Measurements from ENCODE around the gene HEATR9. TPM values are rescaled to one million over a fixed set of nuclear protein-coding genes. Genes with fewer than 3 reads are reported as not detected.

Gene HEATR9
- total and polyA plus RNA-seq, 7 experiments from 2014 or later = 0.09 to 1.9 (median 0.22) TPM; not detected in 4

DNA sequence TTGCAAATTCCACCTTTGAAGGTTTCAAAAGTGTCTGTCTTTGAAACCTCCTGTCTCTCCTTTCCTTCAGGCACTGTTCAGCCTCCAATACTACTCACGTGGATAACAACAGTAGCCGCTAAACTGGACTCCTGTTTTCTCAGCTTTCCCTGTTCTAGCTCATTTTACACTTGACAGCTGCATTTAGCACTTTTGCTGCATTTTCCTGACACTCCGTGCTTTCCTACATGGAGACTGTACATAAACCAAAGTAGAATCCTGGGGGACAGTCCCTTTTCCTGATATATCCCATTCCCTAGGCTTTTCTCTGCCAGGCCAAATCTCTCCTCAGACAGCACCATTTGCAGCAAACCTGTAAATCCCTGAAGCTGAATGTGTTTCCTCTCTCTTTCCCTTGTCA, 7.8 kb upstream of the HEATR9 start:
- Histone ChIP-seq H3K36me3 (ENCODE audit: control insufficient read depth in 2 of 3, insufficient read depth in 3 of 3, low read length in 3 of 3) (peaks cover 0 to 34% (median 0%) of the 10 kb centered on the region in 3 experiments), H3K27me3 (ENCODE audit: control insufficient read depth in 2 of 2, insufficient read depth in 2 of 2, low read length in 2 of 2) (no peaks in the 10 kb centered on the region), H3K4me3 (ENCODE audit: low read length) (peak overlapping the region; percentile 31), H3K9me3 (ENCODE audit: control insufficient read depth in 2 of 3, low read length in 3 of 3) (no peaks in the 10 kb centered on the region), H3K4me1 (ENCODE audit: control insufficient read depth in 2 of 2, insufficient read depth in 2 of 2, low read length in 2 of 2) (peaks cover 6 to 41% of the 10 kb centered on the region in 2 donors), H3K27ac (ENCODE audit: low read depth, low read length) (no peak overlapping the region)
- Mint-ChIP-seq H3K27ac (peak overlapping the region in 6 of 9 donors; percentile 17 to 75 (median 42)), H3K9me3 (no peaks in the 10 kb centered on the region), H3K36me3 (peaks cover 0 to 26% (median 0%) of the 10 kb centered on the region in 5 donors), H3K4me1 (peaks cover 12 to 62% (median 20%) of the 10 kb centered on the region in 7 donors), H3K27me3 (peaks cover 0 to 8% (median 0%) of the 10 kb centered on the region in 5 donors), H3K4me3 (peak overlapping the region in 3 of 10 donors; percentile 32 to 68 (median 49))
- ChIA-PET POLR2A (no interaction called here), CTCF (no interaction called here)
- intact Hi-C loops (cut with micrococcal nuclease) = no loop called here
- no peak for DNase-seq
- no peak for ATAC-seq

DNA sequence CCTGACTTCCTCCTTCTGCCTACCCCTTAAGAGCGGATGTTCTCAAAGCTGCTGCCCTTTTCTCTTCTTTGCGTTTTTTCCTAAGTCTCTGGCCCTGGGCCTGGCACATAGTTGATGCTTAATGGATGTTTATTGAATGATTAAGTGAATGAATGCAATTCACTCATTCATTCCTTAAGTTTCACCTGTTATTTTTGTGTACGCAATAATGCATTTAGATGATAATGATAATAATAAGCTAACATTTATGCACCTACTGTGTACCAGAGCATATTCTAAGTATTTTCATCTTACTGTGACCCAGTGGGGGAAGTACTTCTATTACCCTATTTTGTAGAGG, 7.1 kb upstream of the HEATR9 start:
- H3K27ac ChIP-seq (ENCODE audit: low read depth, low read length) = no peak overlapping the region
- intact Hi-C loops (cut with micrococcal nuclease) = no loop called here
- ChIA-PET POLR2A (no interaction called here), CTCF (no interaction called here)
- peaks cover 10 to 36% of the 10 kb centered on the region in 2 donors for H3K4me1 ChIP-seq (ENCODE audit: control insufficient read depth in 2 of 2, insufficient read depth in 2 of 2, low read length in 2 of 2)
- ATAC-seq (no peak), DNase-seq (no peak)
- H3K36me3 Mint-ChIP-seq = peaks cover 0 to 28% (median 0%) of the 10 kb centered on the region in 5 donors
- no peaks in the 10 kb centered on the region for H3K9me3 ChIP-seq (ENCODE audit: control insufficient read depth in 2 of 3, low read length in 3 of 3)
- H3K27me3 ChIP-seq (ENCODE audit: control insufficient read depth in 2 of 2, insufficient read depth in 2 of 2, low read length in 2 of 2) = no peaks in the 10 kb centered on the region
- H3K4me1 Mint-ChIP-seq = peaks cover 18 to 66% (median 28%) of the 10 kb centered on the region in 7 donors
- peak overlapping the region in 4 of 10 donors; percentile 15 to 63 (median 39) for H3K4me3 Mint-ChIP-seq
- H3K27ac Mint-ChIP-seq = peak overlapping the region in 4 of 9 donors; percentile 17 to 75 (median 54)
- H3K27me3 Mint-ChIP-seq = peaks cover 0 to 8% (median 0%) of the 10 kb centered on the region in 5 donors
- peak overlapping the region; percentile 31 for H3K4me3 ChIP-seq (ENCODE audit: low read length)
- peaks cover 0 to 37% (median 0%) of the 10 kb centered on the region in 3 experiments for H3K36me3 ChIP-seq (ENCODE audit: control insufficient read depth in 2 of 3, insufficient read depth in 3 of 3, low read length in 3 of 3)
- no peaks in the 10 kb centered on the region for H3K9me3 Mint-ChIP-seq

DNA sequence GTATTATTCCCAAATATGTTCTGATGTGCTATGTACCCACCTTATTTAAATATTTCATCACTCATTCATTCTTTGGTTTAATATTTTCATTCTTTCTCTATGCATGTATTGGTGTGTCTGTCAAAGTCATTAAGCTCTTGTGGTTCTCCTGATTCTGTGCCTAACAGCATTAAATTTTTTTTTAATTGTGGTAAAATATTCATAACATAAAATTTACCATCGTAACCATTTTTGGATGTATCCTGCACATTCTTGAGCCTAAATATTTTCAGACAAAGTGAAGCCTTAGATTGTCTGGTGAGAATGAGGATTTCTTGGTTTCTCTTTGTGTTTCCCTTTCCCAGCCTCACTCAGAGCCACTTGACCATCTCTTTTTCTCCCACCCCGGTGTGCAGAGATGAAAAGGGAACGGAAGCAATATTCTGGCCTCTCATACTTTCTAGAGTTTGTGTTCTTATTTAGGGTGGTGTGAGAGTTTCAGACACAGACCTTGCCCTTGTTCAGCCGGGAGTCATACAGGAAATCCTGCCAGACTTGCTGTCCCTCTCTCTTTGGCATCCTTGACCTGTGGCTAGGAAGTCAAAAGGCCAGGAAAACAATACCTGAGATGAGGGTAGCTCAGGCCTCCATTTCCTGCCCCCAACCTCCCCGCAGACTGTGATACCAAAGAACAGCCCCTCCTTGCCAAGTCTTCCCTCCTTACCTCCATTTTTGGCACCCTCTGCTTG, 6.5 kb upstream of the HEATR9 start:
- Mint-ChIP-seq H3K27me3 (peaks cover 0 to 8% (median 0%) of the 10 kb centered on the region in 5 donors), H3K36me3 (peaks cover 0 to 29% (median 0%) of the 10 kb centered on the region in 5 donors), H3K27ac (peak overlapping the region in 6 of 9 donors; percentile 16 to 75 (median 48)), H3K4me1 (peaks cover 20 to 61% (median 28%) of the 10 kb centered on the region in 7 donors), H3K9me3 (no peaks in the 10 kb centered on the region), H3K4me3 (peak overlapping the region in 4 of 10 donors; percentile 15 to 63 (median 39))
- Histone ChIP-seq H3K4me3 (ENCODE audit: low read length) (peak overlapping the region; percentile 34), H3K27ac (ENCODE audit: low read depth, low read length) (no peak overlapping the region), H3K27me3 (ENCODE audit: control insufficient read depth in 2 of 2, insufficient read depth in 2 of 2, low read length in 2 of 2) (no peaks in the 10 kb centered on the region), H3K9me3 (ENCODE audit: control insufficient read depth in 2 of 3, low read length in 3 of 3) (no peaks in the 10 kb centered on the region), H3K36me3 (ENCODE audit: control insufficient read depth in 2 of 3, insufficient read depth in 3 of 3, low read length in 3 of 3) (peaks cover 0 to 37% (median 0%) of the 10 kb centered on the region in 3 experiments), H3K4me1 (ENCODE audit: control insufficient read depth in 2 of 2, insufficient read depth in 2 of 2, low read length in 2 of 2) (peaks cover 10 to 33% of the 10 kb centered on the region in 2 donors)
- ChIA-PET CTCF (no interaction called here), POLR2A (no interaction called here)
- intact Hi-C loops (cut with micrococcal nuclease) = no loop called here
- ATAC-seq = no peak
- no peak for DNase-seq

DNA sequence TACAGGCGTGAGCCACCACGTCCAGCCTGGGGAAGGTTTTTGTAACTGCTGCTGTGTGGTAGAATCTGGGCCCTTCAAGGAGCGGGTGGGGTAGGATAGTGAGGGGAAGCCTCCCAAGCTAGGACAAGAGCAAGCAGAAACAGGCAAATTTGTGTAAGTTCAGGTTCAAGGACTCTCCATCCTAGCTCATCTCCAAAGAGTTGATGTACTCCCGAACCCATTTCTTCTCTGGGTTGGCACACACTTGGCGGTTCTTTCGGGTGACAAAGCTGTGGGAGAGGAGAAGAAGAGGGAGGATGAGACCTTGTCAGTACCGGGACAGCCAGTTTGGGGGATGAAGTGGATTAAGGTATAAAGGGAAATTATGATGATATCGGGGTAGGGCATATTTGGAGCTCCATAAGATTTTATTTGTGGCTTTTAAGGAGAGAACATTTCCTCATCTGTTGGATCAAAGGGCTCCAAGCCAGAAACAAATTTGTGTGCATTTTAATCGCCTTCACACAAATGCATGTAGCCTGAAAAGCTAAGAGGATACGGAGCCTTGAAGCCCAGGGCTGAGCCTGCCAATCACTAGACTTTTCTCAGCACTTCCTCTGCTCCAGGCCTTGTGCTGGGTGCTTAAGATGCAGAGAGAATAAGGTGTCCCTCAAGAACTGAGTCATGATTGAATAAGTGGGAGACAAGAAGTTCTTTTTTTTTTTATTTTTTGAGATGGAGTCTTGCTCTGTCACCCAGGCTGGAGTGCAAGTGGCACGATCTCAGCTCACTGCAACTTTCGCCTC, 3.7 kb upstream of the HEATR9 start:
- Histone ChIP-seq H3K4me3 (ENCODE audit: low read length) (no peak overlapping the region), H3K36me3 (ENCODE audit: control insufficient read depth in 2 of 3, insufficient read depth in 3 of 3, low read length in 3 of 3) (peaks cover 0 to 37% (median 0%) of the 10 kb centered on the region in 3 experiments), H3K4me1 (ENCODE audit: control insufficient read depth in 2 of 2, insufficient read depth in 2 of 2, low read length in 2 of 2) (peaks cover 10 to 29% of the 10 kb centered on the region in 2 donors), H3K27ac (ENCODE audit: low read depth, low read length) (no peak overlapping the region), H3K27me3 (ENCODE audit: control insufficient read depth in 2 of 2, insufficient read depth in 2 of 2, low read length in 2 of 2) (no peaks in the 10 kb centered on the region), H3K9me3 (ENCODE audit: control insufficient read depth in 2 of 3, low read length in 3 of 3) (no peaks in the 10 kb centered on the region)
- DNase-seq (no peak), ATAC-seq (no peak)
- Mint-ChIP-seq H3K4me3 (peak overlapping the region in 1 of 10 donors; percentile 9), H3K27me3 (peaks cover 0 to 8% (median 0%) of the 10 kb centered on the region in 5 donors), H3K4me1 (peaks cover 20 to 44% (median 28%) of the 10 kb centered on the region in 7 donors), H3K36me3 (peaks cover 0 to 25% (median 0%) of the 10 kb centered on the region in 5 donors), H3K27ac (peak overlapping the region in 1 of 9 donors; percentile 67), H3K9me3 (no peaks in the 10 kb centered on the region)
- CTCF ChIA-PET = no interaction called here
- POLR2A ChIA-PET = interaction anchor here (0.6 kb wide), 1 partner anchor 616 kb away, joined by 3 read pairs; no protein-coding TSS in a partner anchor
- intact Hi-C loops (cut with micrococcal nuclease) = no loop called here

DNA sequence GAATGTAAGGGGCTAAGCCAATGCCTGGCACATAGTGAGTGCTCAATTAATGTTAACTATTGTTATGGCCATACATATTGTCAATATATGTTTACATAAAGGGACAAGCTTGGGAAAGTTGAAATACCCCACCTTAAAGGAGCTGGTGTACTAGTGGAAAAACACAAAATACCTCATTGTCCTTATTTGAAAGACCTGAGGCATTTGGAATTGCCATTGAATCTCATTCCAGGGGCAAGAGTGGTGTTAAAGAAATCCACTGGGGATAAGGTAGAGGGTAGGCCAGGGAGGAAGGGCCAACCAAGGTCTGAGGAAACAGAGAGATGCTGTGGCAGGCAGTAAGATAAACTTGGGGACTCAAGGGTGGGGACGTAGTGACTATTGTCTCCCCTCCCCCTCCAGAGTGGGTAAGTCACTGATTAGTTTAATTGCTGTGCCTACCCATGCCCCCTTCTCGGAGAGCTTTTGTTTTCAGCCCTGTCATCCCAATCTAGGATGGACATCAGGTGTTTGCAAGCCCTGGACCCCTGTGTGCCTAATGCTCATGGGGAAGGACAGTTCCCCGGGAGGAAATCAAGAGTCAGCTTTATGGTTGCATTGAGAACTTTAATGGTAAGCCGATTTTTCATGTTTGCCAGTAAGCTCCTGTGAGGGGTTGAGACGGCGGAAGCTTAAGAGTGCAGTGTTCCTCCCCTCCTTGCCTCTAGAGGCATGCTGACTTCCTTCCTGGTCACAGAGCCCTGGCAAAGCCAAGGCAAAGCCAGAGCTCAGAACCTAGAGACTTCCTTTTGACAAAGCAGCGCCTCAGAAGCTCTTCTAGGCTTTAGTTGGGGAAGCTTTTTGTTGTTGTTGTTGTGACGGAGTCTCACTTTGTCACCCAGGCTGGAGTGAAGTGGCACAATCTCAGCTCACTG, 2.5 kb upstream of the HEATR9 start:
- Mint-ChIP-seq H3K27ac (peak overlapping the region in 8 of 9 donors; percentile 22 to 62 (median 39)), H3K9me3 (no peaks in the 10 kb centered on the region), H3K36me3 (peaks cover 0 to 21% (median 0%) of the 10 kb centered on the region in 5 donors), H3K4me3 (peak overlapping the region in 4 of 10 donors; percentile 9 to 36 (median 26)), H3K27me3 (no peaks in the 10 kb centered on the region), H3K4me1 (peaks cover 17 to 41% (median 22%) of the 10 kb centered on the region in 7 donors)
- Histone ChIP-seq H3K36me3 (ENCODE audit: control insufficient read depth in 2 of 3, insufficient read depth in 3 of 3, low read length in 3 of 3) (peaks cover 0 to 31% (median 0%) of the 10 kb centered on the region in 3 experiments), H3K4me1 (ENCODE audit: control insufficient read depth in 2 of 2, insufficient read depth in 2 of 2, low read length in 2 of 2) (peaks cover 7 to 25% of the 10 kb centered on the region in 2 donors), H3K27ac (ENCODE audit: low read depth, low read length) (no peak overlapping the region), H3K4me3 (ENCODE audit: low read length) (no peak overlapping the region), H3K27me3 (ENCODE audit: control insufficient read depth in 2 of 2, insufficient read depth in 2 of 2, low read length in 2 of 2) (no peaks in the 10 kb centered on the region), H3K9me3 (ENCODE audit: control insufficient read depth in 2 of 3, low read length in 3 of 3) (no peaks in the 10 kb centered on the region)
- ATAC-seq = peak; percentile 89
- intact Hi-C loops (cut with micrococcal nuclease) = no loop called here
- CTCF ChIA-PET = interaction anchor here (0.5 to 0.7 kb wide), 3 partner anchors 17 to 883 kb away, joined by 3 to 4 read pairs (median 3); no protein-coding TSS in a partner anchor
- POLR2A ChIA-PET = interaction anchor here (0.6 kb wide), 1 partner anchor 618 kb away, joined by 3 read pairs; no protein-coding TSS in a partner anchor
- DNase-seq = peak in 7 of 9 donors; percentile 17 to 54 (median 47)

DNA sequence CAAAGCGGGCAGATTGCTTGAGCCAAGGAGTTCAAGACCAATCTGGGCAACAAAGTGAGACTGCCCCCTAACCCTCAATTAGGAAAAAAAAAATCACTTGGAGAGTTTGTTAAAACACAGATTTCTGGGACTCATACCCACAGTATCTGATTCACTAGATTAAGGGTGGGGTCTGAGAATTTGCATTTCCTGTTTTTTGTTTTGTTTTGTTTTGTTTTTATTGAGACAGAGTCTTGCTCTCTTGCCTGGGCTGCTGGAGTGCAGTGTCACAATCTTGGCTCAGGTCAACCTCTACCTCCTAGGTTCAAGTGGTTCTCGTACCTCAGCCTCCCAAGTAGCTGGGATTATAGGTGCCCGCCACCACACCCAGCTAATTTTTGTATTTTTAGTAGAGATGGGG, 1.1 kb downstream of the HEATR9 start:
- no peak overlapping the region for H3K27ac ChIP-seq (ENCODE audit: low read depth, low read length)
- POLR2A ChIA-PET = no interaction called here
- ATAC-seq (no peak), DNase-seq (no peak)
- no peaks in the 10 kb centered on the region for H3K9me3 Mint-ChIP-seq
- no peak overlapping the region for H3K4me3 Mint-ChIP-seq
- H3K4me1 Mint-ChIP-seq = peaks cover 12 to 39% (median 14%) of the 10 kb centered on the region in 7 donors
- intact Hi-C loops (cut with micrococcal nuclease) = no loop called here
- no peak overlapping the region for H3K4me3 ChIP-seq (ENCODE audit: low read length)
- H3K4me1 ChIP-seq (ENCODE audit: control insufficient read depth in 2 of 2, insufficient read depth in 2 of 2, low read length in 2 of 2) = peaks cover 0 to 4% of the 10 kb centered on the region in 2 donors
- peak overlapping the region in 1 of 9 donors; percentile 56 for H3K27ac Mint-ChIP-seq
- H3K36me3 ChIP-seq (ENCODE audit: control insufficient read depth in 2 of 3, insufficient read depth in 3 of 3, low read length in 3 of 3) = peaks cover 0 to 10% (median 0%) of the 10 kb centered on the region in 3 experiments
- no peaks in the 10 kb centered on the region for H3K27me3 Mint-ChIP-seq
- no peaks in the 10 kb centered on the region for H3K9me3 ChIP-seq (ENCODE audit: control insufficient read depth in 2 of 3, low read length in 3 of 3)
- CTCF ChIA-PET = no interaction called here
- peaks cover 0 to 29% (median 8%) of the 10 kb centered on the region in 5 donors for H3K36me3 Mint-ChIP-seq
- no peaks in the 10 kb centered on the region for H3K27me3 ChIP-seq (ENCODE audit: control insufficient read depth in 2 of 2, insufficient read depth in 2 of 2, low read length in 2 of 2)

Measured in naive thymus-derived CD4-positive, alpha-beta T cell (primary cell).